ENCODE measurements around the gene IL5RA.

The IL5RA gene

GRCh38 chr3:3113042-3113709, 3.0 kb upstream of the IL5RA start:
- Histone ChIP-seq H3K4me1 (ENCODE audit: control insufficient read depth in 1 of 2, insufficient read depth in 2 of 2, low read length in 2 of 2) (no peaks in the 10 kb centered on the region), H2AK5ac (ENCODE audit: low read length) (no peak overlapping the region)

GRCh38 chr3:3110749-3111361, 681 bp upstream of the IL5RA start:
- no peak overlapping the region for H3K18ac ChIP-seq (ENCODE audit: low read length)
- WGBS (ENCODE audit: extremely low coverage, insufficient coverage, insufficient read length), result no CpG with 5 or more reads among the region's 7 CpGs

More at GRCh38 chr3:3113042-3113709, 3.0 kb upstream of the IL5RA start:
- Histone ChIP-seq H3K14ac (ENCODE audit: low read length) (no peak overlapping the region), H3K4me2 (ENCODE audit: low read length) (no peak overlapping the region), H3K4me3 (ENCODE audit: low read depth, low read length) (no peak overlapping the region), H3K9ac (ENCODE audit: low read length) (no peak overlapping the region), H2BK5ac (ENCODE audit: low read depth, low read length, poor library complexity) (no peak overlapping the region), H3K36me3 (ENCODE audit: control insufficient read depth in 1 of 2, insufficient read depth in 2 of 2, low read length in 2 of 2) (no peaks in the 10 kb centered on the region), H4K12ac (ENCODE audit: low read depth, low read length) (no peak overlapping the region), H2AFZ (ENCODE audit: insufficient read depth, low read length, poor library complexity) (no peak overlapping the region), H4K91ac (ENCODE audit: low read depth, low read length) (no peak overlapping the region), H3K4ac (ENCODE audit: low read depth, low read length) (no peak overlapping the region), H3K79me1 (ENCODE audit: low read length) (no peaks in the 10 kb centered on the region), H3K27me3 (ENCODE audit: insufficient read depth, low read length) (no peaks in the 10 kb centered on the region), H3K9me3 (ENCODE audit: insufficient read depth, low read depth, low read length) (no peaks in the 10 kb centered on the region), H3K27ac (ENCODE audit: low read depth, low read length) (no peak overlapping the region), H2BK120ac (ENCODE audit: insufficient read depth, low read length, poor library complexity) (no peak overlapping the region), H2BK12ac (ENCODE audit: low read length) (no peak overlapping the region), H3K18ac (ENCODE audit: low read length) (no peak overlapping the region), H4K8ac (ENCODE audit: low read depth, low read length) (no peak overlapping the region), H3K23ac (ENCODE audit: low read length) (no peak overlapping the region), H3K79me2 (ENCODE audit: control insufficient read depth, insufficient read depth, low read length, poor library complexity) (no peaks in the 10 kb centered on the region)
- WGBS (ENCODE audit: extremely low coverage, insufficient coverage, insufficient read length), result no CpG with 5 or more reads among the region's 4 CpGs
- DNase-seq, result peak in 1 of 2 donors; percentile 23

DNA sequence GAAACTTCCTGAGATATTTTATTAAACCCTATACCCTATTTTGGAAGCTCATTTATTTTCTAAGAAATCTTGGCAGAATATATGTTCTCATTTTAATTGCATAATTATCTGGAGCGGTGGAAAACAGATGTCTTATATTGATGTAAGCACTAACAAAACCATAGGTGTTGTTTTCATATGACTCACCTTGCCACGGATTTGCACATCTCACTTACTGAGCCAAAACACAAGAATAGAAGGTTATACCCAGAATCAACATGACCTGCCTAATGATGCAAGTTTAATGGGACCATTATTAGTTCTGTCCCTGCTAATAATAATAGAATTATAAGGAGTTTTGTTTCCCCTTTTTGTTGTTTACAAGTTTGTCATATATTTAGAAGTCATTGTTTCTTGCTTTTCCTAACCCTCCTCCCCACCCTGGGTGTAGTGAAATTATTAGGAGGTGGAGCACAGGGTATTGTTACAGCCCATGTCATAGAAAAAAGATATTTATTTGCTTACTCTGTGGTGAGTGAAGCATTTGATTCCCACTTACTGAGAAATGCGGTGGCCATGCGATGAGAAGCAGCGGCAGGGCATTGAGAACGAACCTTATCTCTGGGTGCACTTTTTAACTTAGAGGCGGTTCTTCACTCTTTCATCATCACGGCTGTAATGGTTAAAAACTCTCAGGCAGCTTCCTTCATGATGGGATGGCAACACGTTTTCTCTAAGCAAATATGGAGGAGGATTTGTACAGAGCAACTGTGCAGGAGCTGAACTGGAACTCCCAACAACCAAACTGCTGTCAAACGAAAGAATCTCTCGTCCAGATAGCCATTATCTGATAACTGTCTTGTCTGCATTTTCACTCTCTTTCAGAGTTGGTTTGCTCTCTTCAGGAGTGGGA, 521 bp downstream of the IL5RA start:
- Histone ChIP-seq H3K9me3 (ENCODE audit: insufficient read depth, low read depth, low read length) (no peaks in the 10 kb centered on the region), H3K14ac (ENCODE audit: low read length) (no peak overlapping the region), H3K23ac (ENCODE audit: low read length) (no peak overlapping the region), H2BK120ac (ENCODE audit: insufficient read depth, low read length, poor library complexity) (no peak overlapping the region), H3K4me1 (ENCODE audit: control insufficient read depth in 1 of 2, insufficient read depth in 2 of 2, low read length in 2 of 2) (no peaks in the 10 kb centered on the region), H4K12ac (ENCODE audit: low read depth, low read length) (no peak overlapping the region), H3K27ac (ENCODE audit: low read depth, low read length) (no peak overlapping the region), H3K27me3 (ENCODE audit: insufficient read depth, low read length) (no peaks in the 10 kb centered on the region), H2AFZ (ENCODE audit: insufficient read depth, low read length, poor library complexity) (no peak overlapping the region), H2BK5ac (ENCODE audit: low read depth, low read length, poor library complexity) (no peak overlapping the region), H2AK5ac (ENCODE audit: low read length) (no peak overlapping the region), H3K79me1 (ENCODE audit: low read length) (no peaks in the 10 kb centered on the region), H3K36me3 (ENCODE audit: control insufficient read depth in 1 of 2, insufficient read depth in 2 of 2, low read length in 2 of 2) (no peaks in the 10 kb centered on the region), H4K91ac (ENCODE audit: low read depth, low read length) (no peak overlapping the region), H2BK12ac (ENCODE audit: low read length) (no peak overlapping the region), H3K9ac (ENCODE audit: low read length) (no peak overlapping the region), H4K8ac (ENCODE audit: low read depth, low read length) (no peak overlapping the region), H3K4ac (ENCODE audit: low read depth, low read length) (no peak overlapping the region), H3K4me2 (ENCODE audit: low read length) (peak overlapping the region; percentile 15), H3K79me2 (ENCODE audit: control insufficient read depth, insufficient read depth, low read length, poor library complexity) (no peaks in the 10 kb centered on the region), H3K18ac (ENCODE audit: low read length) (no peak overlapping the region), H3K4me3 (ENCODE audit: low read depth, low read length) (no peak overlapping the region)
- no CpG with 5 or more reads among the region's 11 CpGs for WGBS (ENCODE audit: extremely low coverage, insufficient coverage, insufficient read length)
- no peak for DNase-seq

More at GRCh38 chr3:3110749-3111361, 681 bp upstream of the IL5RA start:
- Histone ChIP-seq H4K8ac (ENCODE audit: low read depth, low read length) (no peak overlapping the region), H3K4me3 (ENCODE audit: low read depth, low read length) (no peak overlapping the region), H3K36me3 (ENCODE audit: control insufficient read depth in 1 of 2, insufficient read depth in 2 of 2, low read length in 2 of 2) (no peaks in the 10 kb centered on the region), H4K12ac (ENCODE audit: low read depth, low read length) (no peak overlapping the region), H2AK5ac (ENCODE audit: low read length) (no peak overlapping the region), H3K27ac (ENCODE audit: low read depth, low read length) (no peak overlapping the region), H3K9me3 (ENCODE audit: insufficient read depth, low read depth, low read length) (no peaks in the 10 kb centered on the region), H3K79me1 (ENCODE audit: low read length) (no peaks in the 10 kb centered on the region), H4K91ac (ENCODE audit: low read depth, low read length) (no peak overlapping the region), H3K9ac (ENCODE audit: low read length) (no peak overlapping the region), H3K14ac (ENCODE audit: low read length) (no peak overlapping the region), H3K4ac (ENCODE audit: low read depth, low read length) (no peak overlapping the region), H3K4me1 (ENCODE audit: control insufficient read depth in 1 of 2, insufficient read depth in 2 of 2, low read length in 2 of 2) (no peaks in the 10 kb centered on the region), H3K27me3 (ENCODE audit: insufficient read depth, low read length) (no peaks in the 10 kb centered on the region), H2BK12ac (ENCODE audit: low read length) (no peak overlapping the region), H2BK5ac (ENCODE audit: low read depth, low read length, poor library complexity) (no peak overlapping the region), H2BK120ac (ENCODE audit: insufficient read depth, low read length, poor library complexity) (no peak overlapping the region), H3K4me2 (ENCODE audit: low read length) (no peak overlapping the region), H3K23ac (ENCODE audit: low read length) (no peak overlapping the region), H3K79me2 (ENCODE audit: control insufficient read depth, insufficient read depth, low read length, poor library complexity) (no peaks in the 10 kb centered on the region), H2AFZ (ENCODE audit: insufficient read depth, low read length, poor library complexity) (no peak overlapping the region)
- DNase-seq, result peak in 1 of 2 donors; percentile 49

DNA sequence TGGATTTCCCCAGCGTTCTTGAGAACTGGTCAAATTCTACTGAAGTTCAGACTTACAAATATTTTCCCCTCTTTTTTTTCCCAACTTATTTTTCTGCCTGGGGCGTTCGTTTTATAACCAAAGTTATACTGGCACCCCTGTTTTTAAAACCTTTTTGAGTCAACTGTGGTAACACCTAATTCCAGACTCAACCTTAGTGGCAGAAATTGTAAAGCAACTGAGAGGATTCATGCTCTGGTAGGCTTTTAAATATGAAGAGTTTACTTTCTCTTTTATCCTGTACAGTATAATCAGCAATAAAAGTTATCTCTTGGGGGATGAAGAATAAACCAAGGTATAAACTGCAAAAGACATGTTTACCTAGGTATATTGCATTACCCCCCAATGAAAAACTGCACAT, 2.3 kb downstream of the IL5RA start:
- no peak overlapping the region for H4K12ac ChIP-seq (ENCODE audit: low read depth, low read length)
- H3K79me1 ChIP-seq (ENCODE audit: low read length), result no peaks in the 10 kb centered on the region
- no peak overlapping the region for H3K4ac ChIP-seq (ENCODE audit: low read depth, low read length)
- H3K9me3 ChIP-seq (ENCODE audit: insufficient read depth, low read depth, low read length), result no peaks in the 10 kb centered on the region
- no peaks in the 10 kb centered on the region for H3K79me2 ChIP-seq (ENCODE audit: control insufficient read depth, insufficient read depth, low read length, poor library complexity)
- H3K27me3 ChIP-seq (ENCODE audit: insufficient read depth, low read length), result no peaks in the 10 kb centered on the region
- H2BK5ac ChIP-seq (ENCODE audit: low read depth, low read length, poor library complexity), result no peak overlapping the region
- no peak for DNase-seq
- no peak overlapping the region for H4K8ac ChIP-seq (ENCODE audit: low read depth, low read length)
- no peaks in the 10 kb centered on the region for H3K36me3 ChIP-seq (ENCODE audit: control insufficient read depth in 1 of 2, insufficient read depth in 2 of 2, low read length in 2 of 2)
- H2AFZ ChIP-seq (ENCODE audit: insufficient read depth, low read length, poor library complexity), result no peak overlapping the region
- H3K18ac ChIP-seq (ENCODE audit: low read length), result no peak overlapping the region
- no peak overlapping the region for H2BK120ac ChIP-seq (ENCODE audit: insufficient read depth, low read length, poor library complexity)
- H3K14ac ChIP-seq (ENCODE audit: low read length), result no peak overlapping the region
- no peak overlapping the region for H3K4me2 ChIP-seq (ENCODE audit: low read length)
- H3K27ac ChIP-seq (ENCODE audit: low read depth, low read length), result no peak overlapping the region
- no CpG with 5 or more reads among the region's 3 CpGs for WGBS (ENCODE audit: extremely low coverage, insufficient coverage, insufficient read length)
- H3K23ac ChIP-seq (ENCODE audit: low read length), result no peak overlapping the region
- H4K91ac ChIP-seq (ENCODE audit: low read depth, low read length), result no peak overlapping the region
- no peaks in the 10 kb centered on the region for H3K4me1 ChIP-seq (ENCODE audit: control insufficient read depth in 1 of 2, insufficient read depth in 2 of 2, low read length in 2 of 2)
- H2BK12ac ChIP-seq (ENCODE audit: low read length), result no peak overlapping the region
- H2AK5ac ChIP-seq (ENCODE audit: low read length), result no peak overlapping the region
- H3K4me3 ChIP-seq (ENCODE audit: low read depth, low read length), result no peak overlapping the region
- no peak overlapping the region for H3K9ac ChIP-seq (ENCODE audit: low read length)
